H9 (cell line): ENCODE results near the gene L3MBTL1. TPM values are rescaled to one million over a fixed set of nuclear protein-coding genes. Genes with fewer than 3 reads are reported as not detected.

Experiments used
- DNase-seq: peaks from one replicate; pipeline ENCODE4 v3.0.0-alpha.2; 2017
- H2AFZ ChIP-seq: one replicate; pipeline ENCODE4 v1.6.1; 2013; ENCODE audit warnings: mild to moderate bottlenecking, low read length, control low read depth, moderate library complexity
- H2AK5ac ChIP-seq: 2 replicates; pipeline ENCODE4 v1.6.1; 2013; ENCODE audit warnings: low read length, control low read depth, mixed read lengths; ENCODE audit not compliant: insufficient read length
- H2BK120ac ChIP-seq: one replicate; pipeline ENCODE4 v1.6.1; 2013; ENCODE audit warnings: low read depth, mild to moderate bottlenecking, low read length, control low read depth, inconsistent platforms; ENCODE audit not compliant: poor library complexity, severe bottlenecking
- H2BK12ac ChIP-seq: 2 replicates; pipeline ENCODE4 v1.6.1; 2013; ENCODE audit warnings: low read length, control low read depth, mixed read lengths, low read depth; ENCODE audit not compliant: insufficient read length
- H2BK15ac ChIP-seq: 2 replicates; pipeline ENCODE4 v1.6.1; 2013; ENCODE audit warnings: low read depth, low read length, control low read depth
- H2BK20ac ChIP-seq: one replicate; pipeline ENCODE4 v1.6.1; 2013; ENCODE audit warnings: low read depth, mild to moderate bottlenecking, low read length, control low read depth, inconsistent platforms; ENCODE audit not compliant: poor library complexity, severe bottlenecking
- H2BK5ac ChIP-seq: 2 replicates; pipeline ENCODE4 v1.6.1; 2013; ENCODE audit warnings: low read length, control low read depth, mixed read lengths; ENCODE audit not compliant: insufficient read length
- H3K14ac ChIP-seq: 2 replicates; pipeline ENCODE4 v1.6.1; 2013; ENCODE audit warnings: low read length, control low read depth; ENCODE audit not compliant: insufficient read depth
- H3K18ac ChIP-seq: 2 replicates; pipeline ENCODE4 v1.6.1; 2013; ENCODE audit warnings: low read depth, mild to moderate bottlenecking, mixed read lengths, low read length, control low read depth; ENCODE audit not compliant: insufficient read length
- H3K23ac ChIP-seq: 2 replicates; pipeline ENCODE4 v1.6.1; 2013; ENCODE audit warnings: low read length, control low read depth, mixed read lengths, low read depth; ENCODE audit not compliant: insufficient read length
- H3K23me2 ChIP-seq: 2 replicates; pipeline ENCODE4 v1.6.1; 2013; ENCODE audit warnings: low read depth, mild to moderate bottlenecking, mixed read lengths, low read length, control low read depth; ENCODE audit not compliant: insufficient read length, poor library complexity, severe bottlenecking
- H3K27ac ChIP-seq: 2 replicates; pipeline ENCODE4 v1.5.1; 2013; ENCODE audit warnings: low read length, control low read depth, mixed read lengths, low read depth; ENCODE audit not compliant: insufficient read length
- H3K27me3 ChIP-seq: 2 replicates; pipeline ENCODE4 v1.6.1; 2013; ENCODE audit warnings: low read length, control low read depth, inconsistent platforms; ENCODE audit not compliant: insufficient read depth
- H3K4ac ChIP-seq: 2 replicates; pipeline ENCODE4 v1.6.1; 2013; ENCODE audit warnings: low read depth, mild to moderate bottlenecking, control low read depth, inconsistent platforms, low read length, moderate library complexity
- H3K4me1 ChIP-seq: 2 replicates; pipeline ENCODE4 v1.6.1; 2013; ENCODE audit warnings: low read length, control low read depth, inconsistent platforms; ENCODE audit not compliant: insufficient read depth
- H3K4me2 ChIP-seq: 2 replicates; pipeline ENCODE4 v1.6.1; 2013; ENCODE audit warnings: low read length, control low read depth, mixed read lengths; ENCODE audit not compliant: insufficient read length, insufficient read depth
- H3K56ac ChIP-seq: 2 replicates; pipeline ENCODE4 v1.6.1; 2013; ENCODE audit warnings: low read depth, mild to moderate bottlenecking, mixed read lengths, low read length, control low read depth; ENCODE audit not compliant: insufficient read length
- H3K79me1 ChIP-seq: 2 replicates; pipeline ENCODE4 v1.6.1; 2013; ENCODE audit warnings: low read depth, mild to moderate bottlenecking, moderate library complexity, low read length, control low read depth, inconsistent platforms; ENCODE audit not compliant: insufficient read depth, poor library complexity, severe bottlenecking
- H3K79me2 ChIP-seq: 2 replicates; pipeline ENCODE4 v1.6.1; 2013; ENCODE audit warnings: low read length, control low read depth, inconsistent platforms; ENCODE audit not compliant: insufficient read depth
- H3K9ac ChIP-seq: 2 replicates; pipeline ENCODE4 v1.6.1; 2013; ENCODE audit warnings: low read length, control low read depth, mixed read lengths; ENCODE audit not compliant: insufficient read length; ENCODE audit errors: extremely low read depth
- H3K9me3 ChIP-seq: one replicate; pipeline ENCODE4 v1.6.1; 2013; ENCODE audit warnings: low read depth, low read length, inconsistent platforms; ENCODE audit not compliant: control insufficient read depth
- H3T11ph ChIP-seq: one replicate; pipeline ENCODE4 v1.6.1; 2013; ENCODE audit warnings: mild to moderate bottlenecking, low read length, control low read depth, inconsistent platforms
- H4K20me1 ChIP-seq: one replicate; pipeline ENCODE4 v1.6.1; 2013; ENCODE audit not compliant: control insufficient read depth, insufficient read length, insufficient read depth
- H4K5ac ChIP-seq: 2 replicates; pipeline ENCODE4 v1.6.1; 2013; ENCODE audit warnings: low read depth, mild to moderate bottlenecking, mixed read lengths, low read length, control low read depth; ENCODE audit not compliant: insufficient read length
- H4K8ac ChIP-seq: replicated peaks from 2 replicates; pipeline ENCODE4 v1.6.1; 2013; ENCODE audit warnings: low read length, control low read depth, mixed read lengths, low read depth; ENCODE audit not compliant: insufficient read length
- H4K91ac ChIP-seq: 2 replicates; pipeline ENCODE4 v1.6.1; 2013; ENCODE audit warnings: low read depth, mild to moderate bottlenecking, moderate library complexity, mixed read lengths, low read length, control low read depth; ENCODE audit not compliant: insufficient read length
- H3K27ac Mint-ChIP-seq, 3 experiments: 2 replicates in 2 of 3; 3 replicates in 1 of 3; pipeline ENCODE4 v1.8.0; 2020 to 2021; ENCODE audit warnings: mixed read lengths in 3 of 3, mild to moderate bottlenecking in 1 of 3, moderate library complexity in 1 of 3
- H3K27me3 Mint-ChIP-seq: 2 replicates; pipeline ENCODE4 v1.8.0; 2021; ENCODE audit warnings: low read depth, mild to moderate bottlenecking, moderate library complexity, mixed read lengths
- H3K36me3 Mint-ChIP-seq, 3 experiments: 2 replicates in 2 of 3; 3 replicates in 1 of 3; pipeline ENCODE4 v1.8.0; 2020 to 2021; ENCODE audit warnings: low read depth in 3 of 3, mixed read lengths in 3 of 3; ENCODE audit not compliant: insufficient read depth in 1 of 3
- H3K4me1 Mint-ChIP-seq, 2 experiments: 2 replicates each; pipeline ENCODE4 v1.8.0; 2020; ENCODE audit warnings: mixed read lengths in 2 of 2
- H3K4me3 Mint-ChIP-seq, 2 experiments: 2 replicates in 1 of 2; 3 replicates in 1 of 2; pipeline ENCODE4 v1.8.0; 2020 to 2021; ENCODE audit warnings: mild to moderate bottlenecking in 2 of 2, mixed read lengths in 2 of 2, moderate library complexity in 1 of 2
- H3K9me3 Mint-ChIP-seq, 2 experiments: 2 replicates in 1 of 2; 3 replicates in 1 of 2; pipeline ENCODE4 v1.8.0; 2020; ENCODE audit warnings: mild to moderate bottlenecking in 2 of 2, mixed read lengths in 2 of 2, moderate library complexity in 1 of 2
- WGBS: extraction: QIAGEN DNeasy Blood & Tissue Kit; methylation state at CpG from one replicate; pipeline ENCODE4 v1.1.7; 2013; ENCODE audit warnings: missing lambda C conversion rate, low lambda C conversion rate, mixed read lengths; ENCODE audit not compliant: insufficient read length; ENCODE audit errors: extremely low coverage; 5-methylcytosine and 5-hydroxymethylcytosine counted together
- total RNA-seq: library from RNA; stranded (reverse); gene quantifications from 2 replicates; pipeline ENCODE4 v1.2.1, GENCODE V29; 2021
- TF ChIP-seq, protein P1 (sequence below): fragments of 200-600 bp; sonication (generic); conservative IDR thresholded peaks from 3 replicates; pipeline ENCODE4 v1.8.0; 2021; ENCODE audit warnings: antibody characterized with exemption, mild to moderate bottlenecking

The L3MBTL1 gene
- total RNA-seq, 1 experiment from 2014 or later: 19.9 TPM

DNA sequence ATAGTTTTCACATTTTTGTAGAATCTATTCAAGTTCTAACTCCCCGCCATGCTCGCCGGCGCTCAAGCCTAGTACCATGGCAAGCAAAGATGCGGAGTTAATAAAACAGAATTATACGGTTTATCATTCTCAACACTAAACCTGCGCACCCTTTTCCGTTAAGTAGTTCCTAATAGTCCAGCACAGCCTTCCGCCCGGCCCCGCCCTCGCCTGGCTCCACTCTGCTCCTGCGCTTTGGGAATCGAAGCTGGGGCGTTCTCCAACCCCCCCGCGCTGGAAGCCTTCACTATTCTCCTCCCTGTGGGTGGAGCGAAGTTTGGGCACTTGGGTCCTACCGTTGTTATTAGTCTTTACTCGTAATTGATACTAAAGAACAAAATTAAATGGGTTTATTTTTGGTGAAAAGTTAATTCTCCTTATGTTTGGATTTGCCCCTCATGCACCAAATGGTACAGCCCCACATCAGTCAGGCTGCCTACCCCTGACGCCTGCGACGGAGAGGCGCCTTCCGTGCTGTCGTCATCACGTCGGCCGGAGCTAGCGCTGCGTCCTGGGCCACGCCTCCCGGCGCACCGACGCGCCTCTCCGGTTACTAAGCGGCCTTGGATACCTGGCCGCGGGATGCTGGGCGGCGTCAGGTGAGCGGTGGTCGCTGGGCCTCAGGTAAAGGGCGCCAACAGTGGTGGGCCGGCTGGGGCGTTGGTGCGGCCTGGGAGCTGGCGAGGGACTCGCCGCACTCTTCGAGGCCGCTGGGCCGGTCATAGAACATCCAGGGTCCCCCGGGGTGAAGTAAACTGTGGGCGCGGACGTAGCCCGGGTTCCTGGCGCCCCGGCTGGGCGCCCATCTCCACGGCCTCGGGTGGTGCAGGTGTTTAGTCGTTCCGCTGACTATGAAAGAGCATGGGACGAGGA lies 83.2 kb downstream of the L3MBTL1 start, which contains the start of gene IFT52:
Gene IFT52 (plus strand): TSS at position 546 of the 912 bp plus-strand sequence. CDS start 3,762 bp downstream, outside the sequence.
- peak; percentile 97 for DNase-seq
- Histone ChIP-seq H2BK5ac (no peak within 1 kb of the TSS), H3T11ph (no peak within 1 kb of the TSS), H3K18ac (no peak within 1 kb of the TSS), H3K79me1 (peaks cover 3% of the 10 kb centered on the region), H3K27me3 (no peaks in the 10 kb centered on the region), H3K79me2 (no peaks in the 10 kb centered on the region; the same call in 1 of the 2 replicates), H3K27ac (no peak within 1 kb of the TSS), H2BK12ac (no peak within 1 kb of the TSS), H2AFZ (no peak within 1 kb of the TSS), H2BK15ac (no peak within 1 kb of the TSS), H2BK20ac (no peak within 1 kb of the TSS), H3K4ac (no peak within 1 kb of the TSS), H3K23ac (no peak within 1 kb of the TSS), H4K8ac (no peak within 1 kb of the TSS), H2AK5ac (no peak within 1 kb of the TSS), H3K23me2 (peaks cover 6% of the 10 kb centered on the region), H3K14ac (peak within 1 kb of the TSS; percentile 74; the same call in 1 of the 2 replicates), H3K9ac (peak within 1 kb of the TSS; percentile 82), H3K56ac (no peak within 1 kb of the TSS), H2BK120ac (no peak within 1 kb of the TSS), H4K20me1 (no peaks in the 10 kb centered on the region), H3K9me3 (no peaks in the 10 kb centered on the region), H4K91ac (no peak within 1 kb of the TSS), H4K5ac (no peak within 1 kb of the TSS), H3K4me2 (peak within 1 kb of the TSS; percentile 74), H3K4me1 (no peaks in the 10 kb centered on the region)
- Mint-ChIP-seq H3K4me3 (peak within 1 kb of the TSS; percentile 82 to 92), H3K4me1 (peaks cover 9 to 15% of the 10 kb centered on the region in 2 experiments), H3K27ac (peak within 1 kb of the TSS; percentile 98 to 99 (median 99)), H3K36me3 (peaks cover 8 to 12% (median 12%) of the 10 kb centered on the region in 3 experiments; a peak in 6 of 7 replicates), H3K27me3 (peaks cover 2% of the 10 kb centered on the region; the same call in 1 of the 2 replicates), H3K9me3 (no peaks in the 10 kb centered on the region; a peak in 1 of 5 replicates)
- WGBS: no CpG with 5 or more reads among the region's 68 CpGs
- TF ChIP-seq, protein P1, sequence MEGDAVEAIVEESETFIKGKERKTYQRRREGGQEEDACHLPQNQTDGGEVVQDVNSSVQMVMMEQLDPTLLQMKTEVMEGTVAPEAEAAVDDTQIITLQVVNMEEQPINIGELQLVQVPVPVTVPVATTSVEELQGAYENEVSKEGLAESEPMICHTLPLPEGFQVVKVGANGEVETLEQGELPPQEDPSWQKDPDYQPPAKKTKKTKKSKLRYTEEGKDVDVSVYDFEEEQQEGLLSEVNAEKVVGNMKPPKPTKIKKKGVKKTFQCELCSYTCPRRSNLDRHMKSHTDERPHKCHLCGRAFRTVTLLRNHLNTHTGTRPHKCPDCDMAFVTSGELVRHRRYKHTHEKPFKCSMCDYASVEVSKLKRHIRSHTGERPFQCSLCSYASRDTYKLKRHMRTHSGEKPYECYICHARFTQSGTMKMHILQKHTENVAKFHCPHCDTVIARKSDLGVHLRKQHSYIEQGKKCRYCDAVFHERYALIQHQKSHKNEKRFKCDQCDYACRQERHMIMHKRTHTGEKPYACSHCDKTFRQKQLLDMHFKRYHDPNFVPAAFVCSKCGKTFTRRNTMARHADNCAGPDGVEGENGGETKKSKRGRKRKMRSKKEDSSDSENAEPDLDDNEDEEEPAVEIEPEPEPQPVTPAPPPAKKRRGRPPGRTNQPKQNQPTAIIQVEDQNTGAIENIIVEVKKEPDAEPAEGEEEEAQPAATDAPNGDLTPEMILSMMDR: no peak

Other genes starting within 250 kb of the L3MBTL1 start
- 336 and 340 TPM in 2 replicates for gene SRSF6, start 49.8 kb upstream of the L3MBTL1 start, total RNA-seq
- gene SGK2, start 51.3 kb downstream of the L3MBTL1 start, total RNA-seq: not detected in 2 replicates
- gene IFT52, start 83.2 kb downstream of the L3MBTL1 start, total RNA-seq: 44.5 and 45.5 TPM in 2 replicates
- gene MYBL2, start 159.4 kb downstream of the L3MBTL1 start, total RNA-seq: 159 and 165 TPM in 2 replicates
- gene GTSF1L, start 219.3 kb downstream of the L3MBTL1 start, total RNA-seq: not detected in 2 replicates